ENCODE measurements around the gene EMID1.

EMID1 gene

GRCh38 chr22:29267858-29268510, 62.3 kb downstream of the EMID1 start, which contains the start of the genes EWSR1 and RHBDD3 (continued):
- no peak for TF ChIP-seq ZNF677 (tag by site-specific recombination; IDR thresholded peaks at IDR 0.05)
- peak; percentile 75; the same call in 1 of the 2 replicates for TF ChIP-seq PBX3 (CRISPR knock-in tag; IDR thresholded peaks at IDR 0.05)
- peak; percentile 97 for TF ChIP-seq ZIC2 (tag by site-specific recombination; IDR thresholded peaks at IDR 0.05)
- peak; percentile 82 for TF ChIP-seq KLF8 (tag by site-specific recombination; IDR thresholded peaks at IDR 0.05)
- TF ChIP-seq, protein P1, sequence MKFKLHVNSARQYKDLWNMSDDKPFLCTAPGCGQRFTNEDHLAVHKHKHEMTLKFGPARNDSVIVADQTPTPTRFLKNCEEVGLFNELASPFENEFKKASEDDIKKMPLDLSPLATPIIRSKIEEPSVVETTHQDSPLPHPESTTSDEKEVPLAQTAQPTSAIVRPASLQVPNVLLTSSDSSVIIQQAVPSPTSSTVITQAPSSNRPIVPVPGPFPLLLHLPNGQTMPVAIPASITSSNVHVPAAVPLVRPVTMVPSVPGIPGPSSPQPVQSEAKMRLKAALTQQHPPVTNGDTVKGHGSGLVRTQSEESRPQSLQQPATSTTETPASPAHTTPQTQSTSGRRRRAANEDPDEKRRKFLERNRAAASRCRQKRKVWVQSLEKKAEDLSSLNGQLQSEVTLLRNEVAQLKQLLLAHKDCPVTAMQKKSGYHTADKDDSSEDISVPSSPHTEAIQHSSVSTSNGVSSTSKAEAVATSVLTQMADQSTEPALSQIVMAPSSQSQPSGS (tag by site-specific recombination; IDR thresholded peaks at IDR 0.05; ENCODE audit: low read depth): no peak
- TF ChIP-seq ZNF121 (tag by site-specific recombination; IDR thresholded peaks at IDR 0.05): no peak; the same call in 1 of the 2 replicates
- no peak for TF ChIP-seq PRDM6 (tag by site-specific recombination; IDR thresholded peaks at IDR 0.05)
- TF ChIP-seq ZNF112 (tag by site-specific recombination; IDR thresholded peaks at IDR 0.05): no peak
- no peak for TF ChIP-seq HOXC10 (CRISPR knock-in tag; IDR thresholded peaks at IDR 0.05)
- peak; percentile 96 for TF ChIP-seq ZBTB17 (tag by site-specific recombination; IDR thresholded peaks at IDR 0.05)
- TF ChIP-seq ZNF529 (tag by site-specific recombination; IDR thresholded peaks at IDR 0.05; ENCODE audit: insufficient replicate concordance): no peak
- no peak for TF ChIP-seq ZFP3 (tag by site-specific recombination; IDR thresholded peaks at IDR 0.05; ENCODE audit: low read depth)
- TF ChIP-seq EGR2 (tag by site-specific recombination; IDR thresholded peaks at IDR 0.05; ENCODE audit: low read depth): no peak
- TF ChIP-seq, protein P2, sequence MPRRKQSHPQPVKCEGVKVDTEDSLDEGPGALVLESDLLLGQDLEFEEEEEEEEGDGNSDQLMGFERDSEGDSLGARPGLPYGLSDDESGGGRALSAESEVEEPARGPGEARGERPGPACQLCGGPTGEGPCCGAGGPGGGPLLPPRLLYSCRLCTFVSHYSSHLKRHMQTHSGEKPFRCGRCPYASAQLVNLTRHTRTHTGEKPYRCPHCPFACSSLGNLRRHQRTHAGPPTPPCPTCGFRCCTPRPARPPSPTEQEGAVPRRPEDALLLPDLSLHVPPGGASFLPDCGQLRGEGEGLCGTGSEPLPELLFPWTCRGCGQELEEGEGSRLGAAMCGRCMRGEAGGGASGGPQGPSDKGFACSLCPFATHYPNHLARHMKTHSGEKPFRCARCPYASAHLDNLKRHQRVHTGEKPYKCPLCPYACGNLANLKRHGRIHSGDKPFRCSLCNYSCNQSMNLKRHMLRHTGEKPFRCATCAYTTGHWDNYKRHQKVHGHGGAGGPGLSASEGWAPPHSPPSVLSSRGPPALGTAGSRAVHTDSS (tag by site-specific recombination; IDR thresholded peaks at IDR 0.05): peak; percentile 68
- TF ChIP-seq SALL2 (tag by site-specific recombination; IDR thresholded peaks at IDR 0.05; ENCODE audit: borderline replicate concordance): no peak
- no peak for TF ChIP-seq MYNN (tag by site-specific recombination; IDR thresholded peaks at IDR 0.05; ENCODE audit: borderline replicate concordance)
- TF ChIP-seq ZBTB44 (tag by site-specific recombination; IDR thresholded peaks at IDR 0.05): no peak
- TF ChIP-seq ZNF544 (tag by site-specific recombination; IDR thresholded peaks at IDR 0.05): no peak
- TF ChIP-seq ZEB2 (tag by site-specific recombination; IDR thresholded peaks at IDR 0.05): peak; percentile 91
- TF ChIP-seq ZNF391 (tag by site-specific recombination; IDR thresholded peaks at IDR 0.05; ENCODE audit: borderline replicate concordance, low read depth): peak; percentile 84; the same call in 1 of the 2 replicates
- no peak for TF ChIP-seq ZNF670 (tag by site-specific recombination; IDR thresholded peaks at IDR 0.05; ENCODE audit: low read depth)
- TF ChIP-seq, protein P3, sequence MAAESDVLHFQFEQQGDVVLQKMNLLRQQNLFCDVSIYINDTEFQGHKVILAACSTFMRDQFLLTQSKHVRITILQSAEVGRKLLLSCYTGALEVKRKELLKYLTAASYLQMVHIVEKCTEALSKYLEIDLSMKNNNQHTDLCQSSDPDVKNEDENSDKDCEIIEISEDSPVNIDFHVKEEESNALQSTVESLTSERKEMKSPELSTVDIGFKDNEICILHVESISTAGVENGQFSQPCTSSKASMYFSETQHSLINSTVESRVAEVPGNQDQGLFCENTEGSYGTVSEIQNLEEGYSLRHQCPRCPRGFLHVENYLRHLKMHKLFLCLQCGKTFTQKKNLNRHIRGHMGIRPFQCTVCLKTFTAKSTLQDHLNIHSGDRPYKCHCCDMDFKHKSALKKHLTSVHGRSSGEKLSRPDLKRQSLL (tag by site-specific recombination; IDR thresholded peaks at IDR 0.05): no peak
- TF ChIP-seq ZFP37 (tag by site-specific recombination; IDR thresholded peaks at IDR 0.05): no peak; the same call in 1 of the 2 replicates
- TF ChIP-seq ZNF223 (tag by site-specific recombination; IDR thresholded peaks at IDR 0.05): no peak
- TF ChIP-seq ZNF664 (tag by site-specific recombination; IDR thresholded peaks at IDR 0.05): no peak
- 0 out of 2 replicates have a peak, but pooled peaks have one; percentile 21 for TF ChIP-seq ZNF148 (tag by site-specific recombination; IDR thresholded peaks at IDR 0.05; ENCODE audit: borderline replicate concordance)
- TF ChIP-seq ZSCAN4 (tag by site-specific recombination; IDR thresholded peaks at IDR 0.05): peak; percentile 46; the same call in 1 of the 2 replicates
